HEK293 (cell line): Measurements from ENCODE around the gene RCOR3.

ENCODE experiments used
- BCL11A ChIP-seq: fragments of 450-650 bp; formaldehyde crosslinking; IDR thresholded peaks from 2 replicates; pipeline ENCODE4 v1.5.1; 2016; ENCODE audit warnings: low read depth, missing biosample characterization, missing genetic modification characterization
- GLI4 ChIP-seq: fragments of 450-650 bp; formaldehyde crosslinking; IDR thresholded peaks from 2 replicates; pipeline ENCODE4 v1.5.1; 2016; ENCODE audit warnings: missing biosample characterization, missing genetic modification characterization
- GLIS2 ChIP-seq: fragments of 450-650 bp; formaldehyde crosslinking; IDR thresholded peaks from 2 replicates; pipeline ENCODE4 v1.5.1; 2016; ENCODE audit warnings: missing biosample characterization, missing genetic modification characterization
- PRDM1 ChIP-seq: fragments of 450-650 bp; formaldehyde crosslinking; IDR thresholded peaks from 2 replicates; pipeline ENCODE4; 2016; ENCODE audit warnings: missing biosample characterization, missing genetic modification characterization
- REPIN1 ChIP-seq: fragments of 450-650 bp; formaldehyde crosslinking; IDR thresholded peaks from 2 replicates; pipeline ENCODE4 v1.5.1; 2017; ENCODE audit warnings: missing biosample characterization, missing genetic modification characterization, low read depth
- SCRT1 ChIP-seq: fragments of 450-650 bp; formaldehyde crosslinking; IDR thresholded peaks from 2 replicates; pipeline ENCODE4 v1.5.1; 2016; ENCODE audit warnings: missing biosample characterization, missing genetic modification characterization, borderline replicate concordance
- SETDB1 ChIP-seq: IDR thresholded peaks from one replicate; pipeline ENCODE4 v1.6.1; 2017; ENCODE audit warnings: mild to moderate bottlenecking, low read length, moderate library complexity, mixed read lengths; ENCODE audit not compliant: insufficient read length
- SP2 ChIP-seq: fragments of 450-650 bp; formaldehyde crosslinking; IDR thresholded peaks from 2 replicates; pipeline ENCODE4 v1.5.1; 2016; ENCODE audit warnings: missing biosample characterization, missing genetic modification characterization
- SP3 ChIP-seq: fragments of 450-650 bp; formaldehyde crosslinking; IDR thresholded peaks from 2 replicates; pipeline ENCODE4 v1.5.1; 2016; ENCODE audit warnings: missing biosample characterization, missing genetic modification characterization
- ZBTB21 ChIP-seq: fragments of 450-650 bp; formaldehyde crosslinking; IDR thresholded peaks from 2 replicates; pipeline ENCODE4 v1.5.1; 2017; ENCODE audit warnings: missing biosample characterization, missing genetic modification characterization
- ZNF112 ChIP-seq: fragments of 450-650 bp; formaldehyde crosslinking; IDR thresholded peaks from 2 replicates; pipeline ENCODE4 v1.5.0; 2017; ENCODE audit warnings: missing biosample characterization, missing genetic modification characterization
- ZNF202 ChIP-seq: fragments of 450-650 bp; formaldehyde crosslinking; IDR thresholded peaks from 2 replicates; pipeline ENCODE4 v1.5.1; 2016; ENCODE audit warnings: missing biosample characterization, missing genetic modification characterization, borderline replicate concordance
- ZNF501 ChIP-seq: fragments of 450-650 bp; formaldehyde crosslinking; IDR thresholded peaks from 2 replicates; pipeline ENCODE4 v1.5.1; 2016; ENCODE audit warnings: missing biosample characterization, missing genetic modification characterization
- ZNF610 ChIP-seq: fragments of 450-650 bp; formaldehyde crosslinking; IDR thresholded peaks from 2 replicates; pipeline ENCODE4 v1.5.1; 2016; ENCODE audit warnings: missing biosample characterization, missing genetic modification characterization, borderline replicate concordance
- ZNF626 ChIP-seq: fragments of 450-650 bp; sonication (Bioruptor Pico); formaldehyde crosslinking; IDR thresholded peaks from 2 replicates; pipeline ENCODE4 v1.5.1; 2018; ENCODE audit warnings: missing biosample characterization, missing genetic modification characterization, inconsistent platforms
- ZNF670 ChIP-seq: fragments of 450-650 bp; formaldehyde crosslinking; IDR thresholded peaks from 2 replicates; pipeline ENCODE4 v1.5.1; 2016; ENCODE audit warnings: missing biosample characterization, missing genetic modification characterization, low read depth
- ZNF830 ChIP-seq: fragments of 450-650 bp; IDR thresholded peaks from 2 replicates; pipeline ENCODE4 v1.5.0; 2018; ENCODE audit warnings: missing biosample characterization, missing genetic modification characterization, low read depth, mild to moderate bottlenecking, moderate library complexity
- ZSCAN16 ChIP-seq: fragments of 450-650 bp; formaldehyde crosslinking; IDR thresholded peaks from 2 replicates; pipeline ENCODE4 v1.5.1; 2016; ENCODE audit warnings: missing biosample characterization, missing genetic modification characterization
- TF ChIP-seq, protein P1 (sequence below): fragments of 450-650 bp; formaldehyde crosslinking; IDR thresholded peaks from 2 replicates; pipeline ENCODE4 v1.5.1; 2016; ENCODE audit warnings: missing biosample characterization, missing genetic modification characterization
- TF ChIP-seq, protein P2 (sequence below): fragments of 450-650 bp; formaldehyde crosslinking; IDR thresholded peaks from 2 replicates; pipeline ENCODE4 v1.5.1; 2016; ENCODE audit warnings: missing biosample characterization, missing genetic modification characterization
- TF ChIP-seq, protein P3 (sequence below): fragments of 450-650 bp; formaldehyde crosslinking; IDR thresholded peaks from 2 replicates; pipeline ENCODE4 v1.5.1; 2017; ENCODE audit warnings: missing biosample characterization, mild to moderate bottlenecking, missing genetic modification characterization, moderate library complexity
- TF ChIP-seq, protein P4 (sequence below): IDR thresholded peaks from 2 replicates; pipeline ENCODE4 v1.6.1; 2011; ENCODE audit warnings: mild to moderate bottlenecking, low read depth, low read length, borderline replicate concordance
- TF ChIP-seq, protein P5 (sequence below): fragments of 450-650 bp; formaldehyde crosslinking; optimal IDR thresholded peaks from 2 replicates; pipeline ENCODE3; 2016; ENCODE audit warnings: missing biosample characterization, mild to moderate bottlenecking, missing genetic modification characterization
- TF ChIP-seq, protein P6 (sequence below): fragments of 450-650 bp; formaldehyde crosslinking; IDR thresholded peaks from 2 replicates; pipeline ENCODE4 v1.5.1; 2016; ENCODE audit warnings: missing biosample characterization, missing genetic modification characterization
- TF ChIP-seq, protein P7 (sequence below): fragments of 450-650 bp; formaldehyde crosslinking; IDR thresholded peaks from 2 replicates; pipeline ENCODE4 v1.5.1; 2016; ENCODE audit warnings: missing biosample characterization, missing genetic modification characterization

RCOR3 gene

DNA sequence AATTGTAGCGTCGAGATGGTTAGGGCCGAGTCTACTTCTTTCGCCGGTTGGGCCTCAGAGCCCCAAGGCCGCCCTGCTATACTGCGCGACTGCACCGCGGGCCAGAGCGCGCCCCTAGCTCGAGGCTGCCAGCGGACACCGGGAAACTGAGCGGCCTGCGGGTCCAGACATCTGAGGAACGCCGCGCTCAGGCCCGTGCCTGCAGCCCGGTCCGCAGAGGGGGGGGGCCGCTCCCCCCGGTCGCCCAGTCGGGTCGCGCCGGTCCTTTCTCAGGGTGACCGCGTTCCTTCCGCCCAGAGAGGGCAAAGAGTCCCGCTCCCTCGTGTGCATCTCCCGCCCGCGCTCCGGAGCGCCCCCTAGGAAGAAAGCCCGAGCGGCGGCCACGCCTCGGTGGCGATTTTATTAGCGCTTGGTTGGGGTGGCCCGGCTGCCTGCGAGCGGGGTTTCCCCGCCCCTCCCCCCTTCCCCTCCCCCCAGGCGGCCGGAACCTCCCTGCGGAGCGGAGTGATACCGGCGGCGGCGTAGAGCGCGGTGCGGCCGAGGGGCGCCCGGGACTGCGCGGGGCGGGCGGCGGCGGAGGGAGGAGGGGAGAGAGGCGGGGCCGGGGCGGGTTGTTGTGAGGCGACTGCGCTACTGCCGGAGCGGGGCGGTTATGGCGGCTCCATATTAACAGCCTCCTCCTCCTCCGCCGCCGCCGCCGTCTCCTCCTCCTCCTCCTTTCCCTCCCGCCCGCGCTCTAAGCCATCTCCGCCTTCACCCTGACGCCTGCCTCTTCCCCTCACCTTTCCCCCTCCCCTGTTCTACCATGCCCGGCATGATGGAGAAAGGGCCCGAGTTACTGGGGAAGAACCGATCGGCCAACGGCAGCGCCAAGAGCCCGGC is at the start of gene RCOR3 (continued):
- TF ChIP-seq, protein P1, sequence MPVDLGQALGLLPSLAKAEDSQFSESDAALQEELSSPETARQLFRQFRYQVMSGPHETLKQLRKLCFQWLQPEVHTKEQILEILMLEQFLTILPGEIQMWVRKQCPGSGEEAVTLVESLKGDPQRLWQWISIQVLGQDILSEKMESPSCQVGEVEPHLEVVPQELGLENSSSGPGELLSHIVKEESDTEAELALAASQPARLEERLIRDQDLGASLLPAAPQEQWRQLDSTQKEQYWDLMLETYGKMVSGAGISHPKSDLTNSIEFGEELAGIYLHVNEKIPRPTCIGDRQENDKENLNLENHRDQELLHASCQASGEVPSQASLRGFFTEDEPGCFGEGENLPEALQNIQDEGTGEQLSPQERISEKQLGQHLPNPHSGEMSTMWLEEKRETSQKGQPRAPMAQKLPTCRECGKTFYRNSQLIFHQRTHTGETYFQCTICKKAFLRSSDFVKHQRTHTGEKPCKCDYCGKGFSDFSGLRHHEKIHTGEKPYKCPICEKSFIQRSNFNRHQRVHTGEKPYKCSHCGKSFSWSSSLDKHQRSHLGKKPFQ: peak; percentile 45; the same call in 1 of the 2 replicates
- TF ChIP-seq REPIN1 (tag by site-specific recombination) (no peak; the same call in 1 of the 2 replicates), ZNF202 (tag by site-specific recombination) (no peak), SCRT1 (tag by site-specific recombination) (no peak), SETDB1 (no peak), ZNF626 (tag by site-specific recombination) (no peak), ZNF830 (tag by site-specific recombination) (no peak), SP2 (tag by site-specific recombination) (peak; percentile 55), ZNF670 (tag by site-specific recombination) (no peak), ZNF610 (peak; percentile 95), ZNF112 (tag by site-specific recombination) (no peak), BCL11A (peak; percentile 94), GLI4 (tag by site-specific recombination) (peak; percentile 95), PRDM1 (tag by site-specific recombination) (no peak), GLIS2 (tag by site-specific recombination) (peak; percentile 98), ZSCAN16 (tag by site-specific recombination) (peak; percentile 35; the same call in 1 of the 2 replicates), SP3 (peak; percentile 73), ZBTB21 (tag by site-specific recombination) (peak; percentile 48), ZNF501 (tag by site-specific recombination) (peak; percentile 95)
- TF ChIP-seq, protein P2, sequence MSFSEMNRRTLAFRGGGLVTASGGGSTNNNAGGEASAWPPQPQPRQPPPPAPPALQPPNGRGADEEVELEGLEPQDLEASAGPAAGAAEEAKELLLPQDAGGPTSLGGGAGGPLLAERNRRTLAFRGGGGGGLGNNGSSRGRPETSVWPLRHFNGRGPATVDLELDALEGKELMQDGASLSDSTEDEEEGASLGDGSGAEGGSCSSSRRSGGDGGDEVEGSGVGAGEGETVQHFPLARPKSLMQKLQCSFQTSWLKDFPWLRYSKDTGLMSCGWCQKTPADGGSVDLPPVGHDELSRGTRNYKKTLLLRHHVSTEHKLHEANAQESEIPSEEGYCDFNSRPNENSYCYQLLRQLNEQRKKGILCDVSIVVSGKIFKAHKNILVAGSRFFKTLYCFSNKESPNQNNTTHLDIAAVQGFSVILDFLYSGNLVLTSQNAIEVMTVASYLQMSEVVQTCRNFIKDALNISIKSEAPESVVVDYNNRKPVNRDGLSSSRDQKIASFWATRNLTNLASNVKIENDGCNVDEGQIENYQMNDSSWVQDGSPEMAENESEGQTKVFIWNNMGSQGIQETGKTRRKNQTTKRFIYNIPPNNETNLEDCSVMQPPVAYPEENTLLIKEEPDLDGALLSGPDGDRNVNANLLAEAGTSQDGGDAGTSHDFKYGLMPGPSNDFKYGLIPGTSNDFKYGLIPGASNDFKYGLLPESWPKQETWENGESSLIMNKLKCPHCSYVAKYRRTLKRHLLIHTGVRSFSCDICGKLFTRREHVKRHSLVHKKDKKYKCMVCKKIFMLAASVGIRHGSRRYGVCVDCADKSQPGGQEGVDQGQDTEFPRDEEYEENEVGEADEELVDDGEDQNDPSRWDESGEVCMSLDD (tag by site-specific recombination): peak; percentile 99
- TF ChIP-seq, protein P3, sequence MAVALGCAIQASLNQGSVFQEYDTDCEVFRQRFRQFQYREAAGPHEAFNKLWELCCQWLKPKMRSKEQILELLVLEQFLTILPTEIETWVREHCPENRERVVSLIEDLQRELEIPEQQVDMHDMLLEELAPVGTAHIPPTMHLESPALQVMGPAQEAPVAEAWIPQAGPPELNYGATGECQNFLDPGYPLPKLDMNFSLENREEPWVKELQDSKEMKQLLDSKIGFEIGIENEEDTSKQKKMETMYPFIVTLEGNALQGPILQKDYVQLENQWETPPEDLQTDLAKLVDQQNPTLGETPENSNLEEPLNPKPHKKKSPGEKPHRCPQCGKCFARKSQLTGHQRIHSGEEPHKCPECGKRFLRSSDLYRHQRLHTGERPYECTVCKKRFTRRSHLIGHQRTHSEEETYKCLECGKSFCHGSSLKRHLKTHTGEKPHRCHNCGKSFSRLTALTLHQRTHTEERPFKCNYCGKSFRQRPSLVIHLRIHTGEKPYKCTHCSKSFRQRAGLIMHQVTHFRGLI: peak; percentile 65
- TF ChIP-seq, protein P4, sequence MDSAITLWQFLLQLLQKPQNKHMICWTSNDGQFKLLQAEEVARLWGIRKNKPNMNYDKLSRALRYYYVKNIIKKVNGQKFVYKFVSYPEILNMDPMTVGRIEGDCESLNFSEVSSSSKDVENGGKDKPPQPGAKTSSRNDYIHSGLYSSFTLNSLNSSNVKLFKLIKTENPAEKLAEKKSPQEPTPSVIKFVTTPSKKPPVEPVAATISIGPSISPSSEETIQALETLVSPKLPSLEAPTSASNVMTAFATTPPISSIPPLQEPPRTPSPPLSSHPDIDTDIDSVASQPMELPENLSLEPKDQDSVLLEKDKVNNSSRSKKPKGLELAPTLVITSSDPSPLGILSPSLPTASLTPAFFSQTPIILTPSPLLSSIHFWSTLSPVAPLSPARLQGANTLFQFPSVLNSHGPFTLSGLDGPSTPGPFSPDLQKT: no peak
- TF ChIP-seq, protein P5, sequence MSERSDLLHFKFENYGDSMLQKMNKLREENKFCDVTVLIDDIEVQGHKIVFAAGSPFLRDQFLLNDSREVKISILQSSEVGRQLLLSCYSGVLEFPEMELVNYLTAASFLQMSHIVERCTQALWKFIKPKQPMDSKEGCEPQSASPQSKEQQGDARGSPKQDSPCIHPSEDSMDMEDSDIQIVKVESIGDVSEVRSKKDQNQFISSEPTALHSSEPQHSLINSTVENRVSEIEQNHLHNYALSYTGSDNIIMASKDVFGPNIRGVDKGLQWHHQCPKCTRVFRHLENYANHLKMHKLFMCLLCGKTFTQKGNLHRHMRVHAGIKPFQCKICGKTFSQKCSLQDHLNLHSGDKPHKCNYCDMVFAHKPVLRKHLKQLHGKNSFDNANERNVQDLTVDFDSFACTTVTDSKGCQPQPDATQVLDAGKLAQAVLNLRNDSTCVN (tag by site-specific recombination): peak; percentile 98
- TF ChIP-seq, protein P6, sequence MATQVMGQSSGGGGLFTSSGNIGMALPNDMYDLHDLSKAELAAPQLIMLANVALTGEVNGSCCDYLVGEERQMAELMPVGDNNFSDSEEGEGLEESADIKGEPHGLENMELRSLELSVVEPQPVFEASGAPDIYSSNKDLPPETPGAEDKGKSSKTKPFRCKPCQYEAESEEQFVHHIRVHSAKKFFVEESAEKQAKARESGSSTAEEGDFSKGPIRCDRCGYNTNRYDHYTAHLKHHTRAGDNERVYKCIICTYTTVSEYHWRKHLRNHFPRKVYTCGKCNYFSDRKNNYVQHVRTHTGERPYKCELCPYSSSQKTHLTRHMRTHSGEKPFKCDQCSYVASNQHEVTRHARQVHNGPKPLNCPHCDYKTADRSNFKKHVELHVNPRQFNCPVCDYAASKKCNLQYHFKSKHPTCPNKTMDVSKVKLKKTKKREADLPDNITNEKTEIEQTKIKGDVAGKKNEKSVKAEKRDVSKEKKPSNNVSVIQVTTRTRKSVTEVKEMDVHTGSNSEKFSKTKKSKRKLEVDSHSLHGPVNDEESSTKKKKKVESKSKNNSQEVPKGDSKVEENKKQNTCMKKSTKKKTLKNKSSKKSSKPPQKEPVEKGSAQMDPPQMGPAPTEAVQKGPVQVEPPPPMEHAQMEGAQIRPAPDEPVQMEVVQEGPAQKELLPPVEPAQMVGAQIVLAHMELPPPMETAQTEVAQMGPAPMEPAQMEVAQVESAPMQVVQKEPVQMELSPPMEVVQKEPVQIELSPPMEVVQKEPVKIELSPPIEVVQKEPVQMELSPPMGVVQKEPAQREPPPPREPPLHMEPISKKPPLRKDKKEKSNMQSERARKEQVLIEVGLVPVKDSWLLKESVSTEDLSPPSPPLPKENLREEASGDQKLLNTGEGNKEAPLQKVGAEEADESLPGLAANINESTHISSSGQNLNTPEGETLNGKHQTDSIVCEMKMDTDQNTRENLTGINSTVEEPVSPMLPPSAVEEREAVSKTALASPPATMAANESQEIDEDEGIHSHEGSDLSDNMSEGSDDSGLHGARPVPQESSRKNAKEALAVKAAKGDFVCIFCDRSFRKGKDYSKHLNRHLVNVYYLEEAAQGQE (tag by site-specific recombination): 0 out of 2 replicates have a peak, but pooled peaks have one; percentile 39
- TF ChIP-seq, protein P7, sequence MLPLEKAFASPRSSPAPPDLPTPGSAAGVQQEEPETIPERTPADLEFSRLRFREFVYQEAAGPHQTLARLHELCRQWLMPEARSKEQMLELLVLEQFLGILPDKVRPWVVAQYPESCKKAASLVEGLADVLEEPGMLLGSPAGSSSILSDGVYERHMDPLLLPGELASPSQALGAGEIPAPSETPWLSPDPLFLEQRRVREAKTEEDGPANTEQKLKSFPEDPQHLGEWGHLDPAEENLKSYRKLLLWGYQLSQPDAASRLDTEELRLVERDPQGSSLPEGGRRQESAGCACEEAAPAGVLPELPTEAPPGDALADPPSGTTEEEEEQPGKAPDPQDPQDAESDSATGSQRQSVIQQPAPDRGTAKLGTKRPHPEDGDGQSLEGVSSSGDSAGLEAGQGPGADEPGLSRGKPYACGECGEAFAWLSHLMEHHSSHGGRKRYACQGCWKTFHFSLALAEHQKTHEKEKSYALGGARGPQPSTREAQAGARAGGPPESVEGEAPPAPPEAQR (tag by site-specific recombination): peak; percentile 82; the same call in 1 of the 2 replicates
